ENCODE results near the gene FMNL3. TPM values are rescaled to one million over a fixed set of nuclear protein-coding genes. Genes with fewer than 3 reads are reported as not detected.
"Not testable (repeated sequence)": the region's sequence is repeated elsewhere in the genome, so short reads cannot be mapped to it uniquely, and the experiment has no call there.

The FMNL3 gene, protein sequence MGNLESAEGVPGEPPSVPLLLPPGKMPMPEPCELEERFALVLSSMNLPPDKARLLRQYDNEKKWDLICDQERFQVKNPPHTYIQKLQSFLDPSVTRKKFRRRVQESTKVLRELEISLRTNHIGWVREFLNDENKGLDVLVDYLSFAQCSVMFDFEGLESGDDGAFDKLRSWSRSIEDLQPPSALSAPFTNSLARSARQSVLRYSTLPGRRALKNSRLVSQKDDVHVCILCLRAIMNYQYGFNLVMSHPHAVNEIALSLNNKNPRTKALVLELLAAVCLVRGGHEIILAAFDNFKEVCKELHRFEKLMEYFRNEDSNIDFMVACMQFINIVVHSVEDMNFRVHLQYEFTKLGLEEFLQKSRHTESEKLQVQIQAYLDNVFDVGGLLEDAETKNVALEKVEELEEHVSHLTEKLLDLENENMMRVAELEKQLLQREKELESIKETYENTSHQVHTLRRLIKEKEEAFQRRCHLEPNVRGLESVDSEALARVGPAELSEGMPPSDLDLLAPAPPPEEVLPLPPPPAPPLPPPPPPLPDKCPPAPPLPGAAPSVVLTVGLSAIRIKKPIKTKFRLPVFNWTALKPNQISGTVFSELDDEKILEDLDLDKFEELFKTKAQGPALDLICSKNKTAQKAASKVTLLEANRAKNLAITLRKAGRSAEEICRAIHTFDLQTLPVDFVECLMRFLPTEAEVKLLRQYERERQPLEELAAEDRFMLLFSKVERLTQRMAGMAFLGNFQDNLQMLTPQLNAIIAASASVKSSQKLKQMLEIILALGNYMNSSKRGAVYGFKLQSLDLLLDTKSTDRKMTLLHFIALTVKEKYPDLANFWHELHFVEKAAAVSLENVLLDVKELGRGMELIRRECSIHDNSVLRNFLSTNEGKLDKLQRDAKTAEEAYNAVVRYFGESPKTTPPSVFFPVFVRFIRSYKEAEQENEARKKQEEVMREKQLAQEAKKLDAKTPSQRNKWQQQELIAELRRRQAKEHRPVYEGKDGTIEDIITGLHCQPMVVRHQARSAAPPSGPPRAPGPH
- 70.0 and 71.4 TPM in 2 replicates for total RNA-seq

- DNase-seq (ENCODE audit: low read depth in 2 of 2), result peak; percentile 86 to 97
These were observed at the start of gene FMNL3 for GRCh38 chr12:49707128-49707811. Gene FMNL3, minus strand, starts transcription at chr12:49707405. Its CDS starts 225 bp downstream, at chr12:49707180.

DNA sequence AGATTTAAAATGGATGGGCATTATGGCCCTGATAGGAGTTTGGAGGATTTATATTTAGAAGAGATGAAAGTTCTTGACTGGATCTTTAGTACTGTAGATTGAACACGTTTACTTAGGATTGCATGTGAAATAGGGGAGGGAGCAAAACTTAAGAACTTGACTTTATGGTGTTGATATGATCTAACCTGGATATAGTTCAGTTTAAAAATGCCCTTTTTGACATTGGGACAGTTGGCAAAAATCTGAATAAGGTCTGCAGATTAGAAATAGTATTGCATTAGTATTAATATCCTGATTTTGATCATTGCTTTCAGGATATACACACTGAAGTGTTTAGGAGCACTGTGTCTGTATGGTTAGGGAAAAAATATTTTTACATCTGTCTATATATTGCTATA lies 43.8 kb upstream of the FMNL3 start:
- DNase-seq (ENCODE audit: low read depth in 2 of 2), result no peak

GRCh38 chr12:49750027-49750995 lies 43.1 kb upstream of the FMNL3 start:
- peak in 1 of 2 donors; percentile 41 for DNase-seq (ENCODE audit: low read depth in 2 of 2)

DNA sequence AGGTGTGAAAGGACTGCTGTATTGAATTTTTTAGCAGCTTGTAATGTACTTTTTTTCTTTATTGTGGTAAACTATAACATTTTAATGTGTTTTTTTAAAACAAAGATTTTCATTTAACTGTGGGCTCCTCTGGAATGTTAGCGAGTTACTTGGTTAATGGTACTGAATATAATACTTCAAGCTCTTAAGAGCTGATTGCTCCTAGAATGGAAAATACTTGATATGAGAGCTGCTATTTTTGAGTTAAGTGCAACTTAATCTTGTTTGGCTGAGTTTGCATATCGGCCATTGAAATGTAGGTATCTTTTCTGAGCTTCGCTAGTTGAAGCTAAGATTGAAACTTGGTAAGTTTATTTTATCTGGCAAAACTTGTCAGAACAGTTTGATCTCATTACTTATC lies 41.6 kb upstream of the FMNL3 start:
- no peak for DNase-seq (ENCODE audit: low read depth in 2 of 2)

DNA sequence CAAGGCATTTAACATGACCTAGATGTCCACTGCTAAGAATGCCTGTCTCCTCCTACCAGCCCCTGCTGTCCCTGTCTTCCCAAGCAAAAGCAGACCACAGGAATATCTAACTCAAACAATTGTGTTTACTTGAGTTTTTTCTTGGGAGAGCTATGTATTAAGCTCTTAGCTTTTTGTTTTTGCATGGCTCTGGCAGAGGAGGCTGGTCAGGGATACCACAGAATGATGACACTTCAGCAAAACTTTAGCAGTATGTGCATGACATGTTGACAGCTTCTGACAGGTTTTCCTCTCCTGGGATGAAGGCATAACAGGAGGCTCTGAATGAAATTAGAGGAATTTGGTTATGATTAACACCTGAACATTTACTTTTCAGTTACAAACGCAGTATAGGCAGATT lies 41.1 kb upstream of the FMNL3 start:
- no peak for DNase-seq (ENCODE audit: low read depth in 2 of 2)

DNA sequence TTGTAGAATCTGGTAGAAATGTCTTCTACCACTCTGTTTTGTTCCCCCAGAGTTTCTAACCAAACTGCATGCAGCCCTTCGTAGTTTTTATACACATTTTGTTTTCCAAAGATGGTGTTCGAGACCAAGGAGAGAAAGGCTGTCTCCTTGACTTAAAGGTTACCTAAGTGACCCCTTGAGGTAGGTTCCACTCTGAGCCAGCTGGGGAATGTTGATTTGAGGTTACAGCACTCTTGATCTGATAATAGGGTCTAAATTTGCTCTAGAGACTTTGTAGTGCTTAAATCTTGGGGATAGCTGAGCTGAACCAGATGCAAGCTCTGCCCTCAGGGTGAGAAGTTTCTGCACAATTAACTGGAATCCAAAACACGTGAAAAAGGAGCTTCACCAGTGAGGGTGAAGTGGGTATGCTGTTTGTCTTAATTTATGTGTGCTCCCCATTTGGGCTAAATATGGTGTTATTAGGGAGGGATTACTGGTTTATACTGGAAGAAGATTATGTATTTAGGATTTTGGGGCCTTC lies 37.2 kb upstream of the FMNL3 start:
- no peak for DNase-seq (ENCODE audit: low read depth in 2 of 2)

- DNase-seq (ENCODE audit: low read depth in 2 of 2), result peak; percentile 25 to 90
These were observed 34.8 kb upstream of the FMNL3 start for GRCh38 chr12:49741882-49742620.

- DNase-seq (ENCODE audit: low read depth in 2 of 2), result peak; percentile 100
These were observed 34.0 kb upstream of the FMNL3 start, which contains the start of gene TMBIM6 for GRCh38 chr12:49740930-49741881. Gene TMBIM6, plus strand, starts transcription at chr12:49741557. Its CDS starts 10,937 bp downstream, at chr12:49752494.

DNA sequence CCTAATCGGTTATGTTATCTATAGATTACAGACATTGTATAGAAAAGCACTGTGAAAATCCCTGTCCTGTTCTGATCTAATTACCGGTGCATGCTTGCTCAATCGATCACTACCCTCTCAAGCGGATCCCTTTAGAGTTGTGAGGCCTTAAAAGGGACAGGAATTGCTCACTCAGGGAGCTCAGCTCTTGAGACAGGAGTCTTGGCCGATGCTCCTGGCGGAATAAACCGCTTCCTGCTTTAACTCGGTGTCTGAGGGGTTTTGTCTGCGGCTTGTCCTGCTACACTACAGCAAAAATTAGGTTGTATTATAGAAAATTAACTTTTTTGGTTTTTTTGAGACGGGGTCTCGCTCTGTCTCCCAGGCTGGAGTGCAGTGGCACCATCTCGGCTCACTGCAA lies 33.1 kb upstream of the FMNL3 start:
- not testable (repeated sequence) for DNase-seq (ENCODE audit: low read depth in 2 of 2)

DNA sequence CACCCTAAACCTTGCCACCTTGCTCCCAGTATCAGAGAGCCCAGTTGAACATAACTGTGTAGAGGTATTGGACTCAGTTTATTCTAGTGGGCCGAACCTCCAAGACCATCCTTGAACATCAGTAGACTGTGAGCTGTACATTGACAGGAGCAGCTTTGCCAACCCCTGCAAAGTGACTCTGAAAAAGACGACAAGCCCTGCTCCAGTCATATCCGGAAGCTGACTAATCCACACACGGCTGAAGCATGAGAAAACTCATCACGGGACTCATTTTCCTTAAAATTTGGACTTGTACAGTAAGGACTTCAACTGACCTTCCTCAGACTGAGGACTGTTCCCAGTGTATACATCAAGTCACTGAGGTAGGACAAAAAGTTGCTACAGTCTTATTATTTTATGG lies 31.5 kb upstream of the FMNL3 start:
- peak in 1 of 2 donors; percentile 83 for DNase-seq (ENCODE audit: low read depth in 2 of 2)

- DNase-seq (ENCODE audit: low read depth in 2 of 2), result not testable (repeated sequence)
These were observed 27.7 kb upstream of the FMNL3 start for GRCh38 chr12:49734900-49735299.

GRCh38 chr12:49733219-49734017 lies 26.2 kb upstream of the FMNL3 start:
- no peak for DNase-seq (ENCODE audit: low read depth in 2 of 2)

DNA sequence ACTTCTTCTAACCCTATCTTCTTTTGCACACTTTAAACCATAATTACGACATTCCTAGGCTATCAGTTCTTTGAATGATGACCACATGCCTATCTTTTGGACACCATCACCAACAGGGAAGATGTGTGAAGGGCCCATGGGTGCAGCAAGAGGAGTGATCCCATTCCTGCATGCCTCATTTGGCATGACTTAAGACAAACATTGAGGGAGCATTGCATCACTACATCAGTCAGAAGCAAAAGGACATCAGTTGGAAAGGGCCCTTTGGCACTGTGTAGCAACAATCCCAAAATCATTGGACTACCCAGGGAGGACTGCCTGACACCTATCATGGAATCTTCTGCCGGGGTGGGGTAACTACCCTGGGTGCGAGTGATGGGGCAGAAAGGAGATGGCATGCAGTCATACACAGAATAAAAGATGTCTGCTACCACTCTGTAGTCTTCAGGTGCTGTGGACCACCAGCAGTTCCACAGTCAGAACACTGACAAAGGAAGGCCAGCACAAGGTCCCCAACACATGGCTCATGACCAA lies 23.4 kb upstream of the FMNL3 start:
- no peak for DNase-seq (ENCODE audit: low read depth in 2 of 2)

DNA sequence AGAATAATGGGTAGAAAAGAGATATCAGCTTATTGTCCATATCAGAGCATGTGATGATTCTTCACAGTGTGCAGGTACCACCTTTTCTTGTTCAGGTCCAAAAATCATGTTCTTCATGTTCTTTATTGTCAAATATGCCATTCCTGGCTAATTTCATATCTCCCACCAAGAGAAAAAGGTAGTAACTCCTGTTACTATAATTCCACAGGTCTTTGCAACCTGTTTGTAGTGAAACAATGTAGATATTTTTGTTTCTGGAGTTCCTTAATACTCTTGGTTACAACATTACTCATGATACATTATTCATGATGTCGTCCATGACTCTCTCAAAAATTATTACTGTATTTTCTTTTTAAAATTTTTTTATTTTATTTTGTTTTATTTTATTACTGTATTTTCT lies 22.8 kb upstream of the FMNL3 start:
- DNase-seq (ENCODE audit: low read depth in 2 of 2), result no peak

- DNase-seq (ENCODE audit: low read depth in 2 of 2), result no peak
These were observed 21.2 kb upstream of the FMNL3 start for GRCh38 chr12:49728446-49728845.

DNA sequence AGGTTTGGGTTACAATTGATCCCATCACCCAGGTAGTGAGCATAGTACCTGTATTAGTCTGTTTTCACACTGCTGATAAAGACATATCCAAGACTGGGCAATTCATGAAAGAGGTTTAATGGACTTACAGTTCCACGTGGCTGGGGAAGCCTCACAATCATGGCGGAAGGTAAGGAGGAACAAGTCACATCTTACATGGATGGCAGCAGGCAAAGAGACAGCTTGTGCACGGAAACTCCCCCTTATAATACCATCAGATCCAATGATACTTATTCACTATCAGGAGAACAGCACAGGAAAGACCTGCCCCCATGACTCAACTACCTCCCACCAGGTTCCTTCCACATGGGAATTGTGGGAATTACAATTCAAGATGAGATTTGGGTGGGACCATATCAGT lies 14.2 kb upstream of the FMNL3 start:
- DNase-seq (ENCODE audit: low read depth in 2 of 2), result not testable (repeated sequence)

DNA sequence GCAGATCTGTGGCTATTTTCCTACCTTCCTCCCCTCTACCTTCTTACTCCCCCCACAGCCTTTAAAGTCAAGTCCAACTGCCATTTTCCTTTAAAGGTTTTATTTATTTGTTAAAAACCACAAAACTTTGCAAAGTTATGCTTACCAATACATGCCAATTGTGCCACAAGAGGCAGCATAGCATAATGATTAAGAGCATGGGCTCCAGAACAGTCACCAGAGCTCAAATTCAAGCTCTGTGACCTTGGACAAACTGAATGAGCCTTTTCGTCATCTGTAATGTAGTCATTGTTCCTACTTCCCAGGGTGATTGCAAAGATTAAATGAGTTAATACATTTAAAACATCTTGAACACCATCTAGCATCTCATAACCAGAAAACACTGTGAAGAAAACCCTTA lies 13.0 kb upstream of the FMNL3 start:
- no peak for DNase-seq (ENCODE audit: low read depth in 2 of 2)

Data from dermis microvascular lymphatic vessel endothelial cell (primary cell).